ENCODE data around the gene SAMHD1. TPM values are rescaled to one million over a fixed set of nuclear protein-coding genes. Genes with fewer than 3 reads are reported as not detected.
A peak's percentile ranks its signal among the peaks of the same experiment; 100 is the strongest.
"Not testable (repeated sequence)": the region's sequence is repeated elsewhere in the genome, so short reads cannot be mapped to it uniquely, and the experiment has no call there.

Gene SAMHD1
- total and polyA plus RNA-seq, 2 donors (not counting 1 experiment from before 2014, with no cell fraction given) = 7.9 to 12.8 TPM

- peaks cover 7 to 28% of the 10 kb centered on the region in 2 experiments for H3K36me3 ChIP-seq (replicated peaks in 1 of 2; ENCODE audit: control extremely low read depth in 1 of 2, control insufficient read depth in 1 of 2, extremely low read depth in 1 of 2, insufficient read depth in 2 of 2, low read length in 1 of 2)
- POLR2A ChIA-PET = no interaction called here
- H3K27ac Mint-ChIP-seq = no peak overlapping the region
These were observed 35.3 kb downstream of the SAMHD1 start for GRCh38 chr20:36916199-36916598.

DNA sequence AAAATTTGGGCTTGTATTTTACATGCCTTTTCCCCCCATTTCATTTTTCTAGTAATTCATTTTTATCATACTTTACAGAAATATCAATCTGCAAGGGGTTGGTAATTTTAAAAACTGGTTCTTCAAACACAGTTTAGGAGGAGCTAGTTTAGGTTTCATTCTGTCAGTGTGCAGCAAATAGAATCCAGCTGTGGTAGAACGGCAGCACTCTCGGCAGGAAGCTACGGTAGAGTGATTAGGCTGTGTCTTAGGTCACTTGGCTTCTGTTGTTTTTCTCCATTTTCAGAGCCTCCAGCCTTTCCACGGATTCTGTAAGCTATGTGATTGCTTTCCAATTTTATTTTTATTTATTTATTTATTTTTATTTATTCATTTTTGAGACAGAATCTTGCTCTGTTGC lies 42.9 kb downstream of the SAMHD1 start:
- Histone ChIP-seq H2AFZ (ENCODE audit: insufficient read depth, low read depth, low read length, poor library complexity, severe bottlenecking) (no peak overlapping the region), H3K9ac (ENCODE audit: low read length) (no peak overlapping the region), H3K27ac (ENCODE audit: low read length in 2 of 2) (no peak overlapping the region), H3K36me3 (replicated peaks in 1 of 2; ENCODE audit: control extremely low read depth in 1 of 2, control insufficient read depth in 1 of 2, extremely low read depth in 1 of 2, insufficient read depth in 2 of 2, low read length in 1 of 2) (peaks cover 0 to 23% of the 10 kb centered on the region in 2 experiments), H4K20me1 (ENCODE audit: control insufficient read depth, insufficient read depth, low read length, poor library complexity, severe bottlenecking) (no peaks in the 10 kb centered on the region), H3K4me1 (ENCODE audit: control insufficient read depth in 2 of 2, insufficient read depth in 2 of 2, low read length in 2 of 2) (peaks cover 0 to 3% of the 10 kb centered on the region in 2 donors), H3K4me3 (ENCODE audit: control extremely low read depth in 1 of 5, extremely low read depth in 1 of 5, insufficient read depth in 1 of 5, low read depth in 2 of 5, low read length in 4 of 5) (no peak overlapping the region), H3K79me2 (ENCODE audit: control insufficient read depth, insufficient read depth, low read length) (no peaks in the 10 kb centered on the region), H3K27me3 (replicated peaks in 1 of 4; ENCODE audit: control extremely low read depth in 1 of 4, control insufficient read depth in 3 of 4, insufficient read depth in 4 of 4, low read length in 3 of 4) (no peaks in the 10 kb centered on the region), H3K9me3 (ENCODE audit: control extremely low read depth in 1 of 3, control insufficient read depth in 2 of 3, insufficient read depth in 1 of 3, low read length in 2 of 3) (peaks cover 0 to 4% (median 0%) of the 10 kb centered on the region in 3 donors), H3K4me2 (replicated peaks; ENCODE audit: low read depth, low read length, poor library complexity, severe bottlenecking) (peak overlapping the region; percentile 34)
- Mint-ChIP-seq H3K4me3 (no peak overlapping the region), H3K9me3 (ENCODE audit: insufficient read depth) (no peaks in the 10 kb centered on the region), H3K4me1 (peaks cover 8% of the 10 kb centered on the region), H3K27me3 (no peaks in the 10 kb centered on the region), H3K27ac (no peak overlapping the region)
- intact Hi-C loops (cut with micrococcal nuclease) = no loop called here
- ChIA-PET POLR2A (no interaction called here), CTCF (interaction anchor here (1.2 to 2.2 kb wide), 2 partner anchors 10 to 15 kb away, joined by 3 to 14 read pairs; no protein-coding TSS in a partner anchor)
- WGBS (ENCODE audit: insufficient coverage) = no CpG with 5 or more reads among the region's 4 CpGs
- DNase-seq (no peak), ATAC-seq (ENCODE audit: low read depth) (no peak)
- TF ChIP-seq EZH2 (IDR thresholded peaks at IDR 0.05; ENCODE audit: borderline replicate concordance, insufficient read depth, low read depth, low read length, poor library complexity, severe bottlenecking) (no peak), CTCF (IDR thresholded peaks at IDR 0.05) (no peak)

More at GRCh38 chr20:36916199-36916598, 35.3 kb downstream of the SAMHD1 start:
- Histone ChIP-seq H3K27me3 (replicated peaks in 1 of 4; ENCODE audit: control extremely low read depth in 1 of 4, control insufficient read depth in 3 of 4, insufficient read depth in 4 of 4, low read length in 3 of 4) (no peaks in the 10 kb centered on the region), H3K4me1 (ENCODE audit: control insufficient read depth in 2 of 2, insufficient read depth in 2 of 2, low read length in 2 of 2) (no peaks in the 10 kb centered on the region), H3K4me2 (replicated peaks; ENCODE audit: low read depth, low read length, poor library complexity, severe bottlenecking) (no peak overlapping the region), H3K27ac (ENCODE audit: low read length in 2 of 2) (no peak overlapping the region), H4K20me1 (ENCODE audit: control insufficient read depth, insufficient read depth, low read length, poor library complexity, severe bottlenecking) (no peaks in the 10 kb centered on the region), H2AFZ (ENCODE audit: insufficient read depth, low read depth, low read length, poor library complexity, severe bottlenecking) (no peak overlapping the region), H3K4me3 (ENCODE audit: control extremely low read depth in 1 of 5, extremely low read depth in 1 of 5, insufficient read depth in 1 of 5, low read depth in 2 of 5, low read length in 4 of 5) (no peak overlapping the region), H3K9me3 (ENCODE audit: control extremely low read depth in 1 of 3, control insufficient read depth in 2 of 3, insufficient read depth in 1 of 3, low read length in 2 of 3) (no peaks in the 10 kb centered on the region), H3K79me2 (ENCODE audit: control insufficient read depth, insufficient read depth, low read length) (no peaks in the 10 kb centered on the region), H3K9ac (ENCODE audit: low read length) (no peak overlapping the region)
- Mint-ChIP-seq H3K4me3 (no peak overlapping the region), H3K27me3 (no peaks in the 10 kb centered on the region), H3K9me3 (ENCODE audit: insufficient read depth) (no peaks in the 10 kb centered on the region), H3K4me1 (peaks cover 1% of the 10 kb centered on the region)
- TF ChIP-seq EZH2 (IDR thresholded peaks at IDR 0.05; ENCODE audit: borderline replicate concordance, insufficient read depth, low read depth, low read length, poor library complexity, severe bottlenecking) (no peak), CTCF (IDR thresholded peaks at IDR 0.05) (no peak)
- no peak for ATAC-seq (ENCODE audit: low read depth)
- DNase-seq = no peak
- CTCF ChIA-PET = interaction anchor here (1.3 to 3.0 kb wide), 2 partner anchors 20 to 30 kb away, joined by 3 to 10 read pairs; no protein-coding TSS in a partner anchor
- intact Hi-C loops (cut with micrococcal nuclease) = no loop called here
- WGBS (ENCODE audit: insufficient coverage) = no CpG with 5 or more reads among the region's 2 CpGs

DNA sequence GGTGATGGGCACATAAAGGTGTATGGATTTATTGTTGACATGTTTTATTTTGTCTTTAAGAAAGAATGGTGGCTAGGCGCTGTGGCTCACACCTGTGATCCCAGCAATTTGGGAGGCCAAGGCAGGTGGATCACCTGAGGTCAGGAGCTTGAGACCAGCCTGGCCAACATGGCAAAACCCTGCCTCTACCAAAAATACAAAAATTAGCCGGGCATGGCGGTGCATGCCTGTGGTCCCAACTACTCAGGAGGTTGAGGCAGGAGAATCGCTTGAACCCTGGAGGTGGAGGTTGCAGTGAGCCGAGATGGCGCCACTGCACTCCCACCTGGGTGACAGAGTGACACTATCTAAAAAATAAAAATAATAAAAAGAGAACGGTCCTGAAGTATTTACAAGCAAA lies 45.4 kb downstream of the SAMHD1 start:
- CTCF ChIA-PET = interaction anchor here (0.7 kb wide), 1 partner anchor 185 kb away, joined by 3 read pairs; no protein-coding TSS in a partner anchor
- POLR2A ChIA-PET; H3K79me2 ChIP-seq (ENCODE audit: control insufficient read depth, insufficient read depth, low read length): not testable (repeated sequence)

More for the DNA sequence above, 45.4 kb downstream of the SAMHD1 start:
- peaks cover 4 to 23% of the 10 kb centered on the region in 2 experiments for H3K36me3 ChIP-seq (replicated peaks in 1 of 2; ENCODE audit: control extremely low read depth in 1 of 2, control insufficient read depth in 1 of 2, extremely low read depth in 1 of 2, insufficient read depth in 2 of 2, low read length in 1 of 2)
- H2AFZ ChIP-seq (ENCODE audit: insufficient read depth, low read depth, low read length, poor library complexity, severe bottlenecking); H3K4me1 ChIP-seq (ENCODE audit: control insufficient read depth in 2 of 2, insufficient read depth in 2 of 2, low read length in 2 of 2); H3K9ac ChIP-seq (ENCODE audit: low read length); H3K27ac Mint-ChIP-seq; DNase-seq; intact Hi-C loops (cut with micrococcal nuclease); H3K27ac ChIP-seq (ENCODE audit: low read length in 2 of 2); H3K4me3 Mint-ChIP-seq; H3K4me2 ChIP-seq (replicated peaks; ENCODE audit: low read depth, low read length, poor library complexity, severe bottlenecking); ATAC-seq (ENCODE audit: low read depth); H4K20me1 ChIP-seq (ENCODE audit: control insufficient read depth, insufficient read depth, low read length, poor library complexity, severe bottlenecking); H3K4me1 Mint-ChIP-seq; H3K27me3 Mint-ChIP-seq; H3K9me3 ChIP-seq (ENCODE audit: control extremely low read depth in 1 of 3, control insufficient read depth in 2 of 3, insufficient read depth in 1 of 3, low read length in 2 of 3); H3K4me3 ChIP-seq (ENCODE audit: control extremely low read depth in 1 of 5, extremely low read depth in 1 of 5, insufficient read depth in 1 of 5, low read depth in 2 of 5, low read length in 4 of 5); H3K9me3 Mint-ChIP-seq (ENCODE audit: insufficient read depth); H3K27me3 ChIP-seq (replicated peaks in 1 of 4; ENCODE audit: control extremely low read depth in 1 of 4, control insufficient read depth in 3 of 4, insufficient read depth in 4 of 4, low read length in 3 of 4): not testable (repeated sequence)
- 100% methylated on average over 2 of the region's 7 CpGs for WGBS (ENCODE audit: insufficient coverage)
